GM21423 (cell line): Measurements from ENCODE around the gene DAZAP1.
"Not testable (repeated sequence)": the region's sequence is repeated elsewhere in the genome, so short reads cannot be mapped to it uniquely, and the experiment has no call there.

ENCODE experiments used
- ATAC-seq: cut with Tn5 transposase; IDR thresholded peaks from one replicate; pipeline ENCODE4 v1.9.1; 2021; ENCODE audit warnings: mild to moderate bottlenecking, moderate library complexity; ENCODE audit not compliant: unreplicated experiment

Gene DAZAP1

DNA sequence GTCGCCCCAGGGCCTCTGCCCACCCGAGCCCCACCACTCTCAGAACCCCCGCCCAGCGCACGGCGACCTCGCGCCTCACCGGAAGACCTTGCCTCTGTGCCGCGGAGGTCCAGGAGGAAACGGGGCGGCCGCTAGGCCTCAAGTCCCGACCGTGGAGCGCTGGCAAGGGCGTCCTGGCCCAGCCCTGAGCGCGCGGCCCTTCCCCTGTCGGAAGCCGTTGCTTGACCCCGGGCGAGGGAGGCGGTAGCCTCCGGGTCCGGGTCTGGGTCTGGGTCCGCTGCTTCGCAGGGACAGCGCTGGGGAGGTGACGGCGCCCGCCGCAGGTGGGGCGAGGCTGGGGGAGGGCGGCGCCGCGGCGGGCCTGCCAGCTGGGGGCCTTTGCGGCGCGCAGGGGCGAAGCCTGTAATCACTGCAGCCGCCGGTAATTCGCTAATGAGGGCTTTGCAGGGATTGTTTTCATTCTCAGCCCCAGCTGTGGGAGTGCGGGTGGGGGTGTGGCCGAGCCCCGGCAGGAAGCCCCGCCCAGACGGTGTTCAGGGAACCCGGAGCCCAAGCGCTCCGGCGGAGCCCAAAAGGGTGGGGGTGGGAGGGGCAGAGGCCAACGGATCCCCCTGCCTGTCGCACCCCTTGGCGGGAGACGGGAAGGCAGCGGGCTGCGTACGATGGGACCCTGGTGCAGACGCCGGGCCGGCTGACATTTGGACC lies 63.1 kb downstream of the DAZAP1 start:
- ATAC-seq, result no peak

DNA sequence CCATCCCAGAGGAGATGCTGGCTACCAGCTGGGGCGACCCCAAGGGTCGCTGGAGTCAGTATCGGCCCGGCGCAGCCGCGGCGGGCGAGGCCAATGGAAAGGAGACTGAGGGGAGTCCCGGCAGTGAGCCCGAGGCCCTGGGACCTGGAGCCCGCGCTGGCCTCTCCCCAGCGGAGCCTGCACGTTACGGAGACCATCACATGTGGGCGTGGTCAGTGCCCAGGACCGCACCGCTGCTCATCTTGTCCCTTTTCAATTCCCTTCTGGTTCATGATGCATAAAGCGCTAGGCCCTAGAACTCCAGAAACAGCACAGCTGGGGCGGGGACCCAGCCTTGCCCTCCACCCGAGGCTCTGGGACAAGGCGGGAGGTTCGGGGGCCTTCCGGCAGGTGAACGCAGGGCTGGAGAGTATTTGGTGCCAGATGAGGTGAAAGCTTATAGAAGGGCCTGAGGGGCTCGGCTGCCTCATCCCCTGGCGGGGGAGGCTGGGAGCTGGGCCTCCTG lies 63.7 kb downstream of the DAZAP1 start:
- ATAC-seq, result no peak

DNA sequence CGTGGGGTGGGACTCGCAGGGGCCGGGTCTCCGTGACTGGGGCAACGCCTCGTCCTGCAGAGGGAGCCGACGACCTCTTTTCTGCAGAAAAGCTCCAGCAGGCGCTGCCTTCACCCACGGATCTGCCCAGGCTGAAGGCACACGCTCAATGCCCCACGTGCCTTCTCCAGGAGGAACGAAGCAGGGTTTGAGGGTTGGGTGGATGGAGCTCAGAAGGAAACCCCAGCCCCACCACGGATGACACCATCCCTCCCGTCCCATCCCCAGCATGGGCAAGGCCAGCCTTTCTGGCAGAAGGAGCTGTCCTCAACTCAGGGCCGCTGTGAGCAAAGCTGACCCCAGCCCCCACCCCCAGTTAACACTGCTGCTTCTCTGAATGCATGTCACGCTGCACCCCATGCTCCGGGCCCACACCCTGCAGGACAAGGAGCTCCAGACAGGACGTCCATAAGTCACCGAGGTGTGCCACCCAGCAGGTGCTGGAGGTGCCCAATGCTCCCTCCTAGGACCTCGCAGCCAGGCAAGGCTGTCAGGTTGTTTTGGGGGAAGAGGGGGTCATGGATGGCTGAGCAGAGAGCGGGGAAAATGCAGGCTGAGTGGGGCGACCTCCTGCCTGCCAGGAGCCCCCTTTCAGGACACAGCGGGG lies 64.3 kb downstream of the DAZAP1 start:
- ATAC-seq, result no peak

DNA sequence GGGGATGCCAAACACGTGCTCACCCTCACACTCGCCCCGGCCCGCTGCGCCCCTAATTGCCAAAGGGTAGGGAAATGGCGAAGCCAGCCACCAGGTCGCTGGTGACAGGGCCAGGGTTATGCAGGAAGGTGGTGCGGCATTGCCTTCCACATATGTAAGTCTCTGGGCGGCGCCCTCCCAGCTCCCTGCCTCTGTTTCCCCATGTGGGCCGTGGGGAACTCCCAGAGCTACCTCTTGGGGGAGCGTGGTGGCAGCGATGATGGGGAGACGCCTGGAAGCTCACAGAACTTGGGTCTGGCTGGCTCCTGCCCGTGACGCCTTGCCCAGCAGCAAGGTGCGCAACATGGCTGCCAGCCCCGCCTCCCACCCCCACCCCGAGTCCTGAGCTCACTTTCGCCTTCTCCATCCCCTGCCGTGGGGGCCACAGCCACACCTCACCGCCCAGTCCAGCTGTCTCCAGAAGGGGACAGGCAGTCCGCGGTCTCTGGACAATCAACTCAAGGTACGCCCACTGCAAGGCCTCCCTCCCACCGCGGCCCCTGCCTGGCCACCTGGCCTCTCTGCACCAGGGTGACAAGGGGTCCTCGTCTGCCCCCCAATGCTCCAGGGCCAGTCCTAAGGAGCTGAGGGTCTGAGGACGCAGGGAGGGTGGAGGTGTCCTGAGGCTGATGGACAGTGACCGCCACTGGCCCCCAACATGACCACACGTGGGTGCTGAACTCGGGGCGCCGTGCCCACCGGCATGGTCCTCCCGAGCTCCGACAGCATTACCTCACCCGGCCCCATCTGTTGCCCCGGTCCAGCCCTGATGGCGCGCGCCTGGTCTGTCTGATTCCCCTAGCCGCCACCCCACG lies 65.1 kb downstream of the DAZAP1 start:
- ATAC-seq, result no peak

DNA sequence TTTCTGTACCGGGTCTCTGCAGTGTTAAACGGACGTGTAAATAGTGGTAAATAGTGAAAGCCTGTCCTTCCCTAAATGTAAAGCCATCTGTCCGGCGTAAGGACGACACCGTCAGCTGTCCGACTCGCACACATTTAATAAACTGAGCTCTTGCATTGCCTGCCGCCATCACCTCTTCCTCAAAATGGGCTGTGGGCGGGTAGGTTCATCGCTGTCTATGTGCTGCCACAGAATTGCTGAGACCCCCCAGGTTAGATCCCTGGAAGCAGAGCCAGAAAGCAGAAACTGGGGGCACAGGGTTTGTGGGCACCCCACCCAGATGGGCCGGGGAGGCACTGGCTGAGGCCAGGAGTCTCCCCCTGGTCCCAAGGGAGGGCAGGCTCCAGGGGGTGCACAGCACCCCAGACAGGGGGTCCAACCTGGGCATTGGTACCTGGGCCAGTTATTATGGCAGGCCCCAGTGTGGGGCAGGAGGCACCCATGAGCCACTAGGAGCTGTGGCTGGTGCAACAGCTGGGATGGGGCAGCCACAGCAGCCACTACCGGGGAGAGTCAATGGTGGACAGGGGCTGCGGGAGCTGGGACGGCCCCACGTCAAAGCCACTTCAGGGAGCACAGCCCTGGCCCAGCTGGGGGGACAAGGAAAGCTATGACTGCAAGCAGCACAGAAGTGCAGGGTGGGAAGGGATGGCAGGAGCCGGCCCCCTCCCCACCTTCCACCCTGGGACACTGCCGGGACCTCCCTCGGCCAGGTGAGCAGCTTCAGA lies 65.9 kb downstream of the DAZAP1 start:
- ATAC-seq, result no peak

DNA sequence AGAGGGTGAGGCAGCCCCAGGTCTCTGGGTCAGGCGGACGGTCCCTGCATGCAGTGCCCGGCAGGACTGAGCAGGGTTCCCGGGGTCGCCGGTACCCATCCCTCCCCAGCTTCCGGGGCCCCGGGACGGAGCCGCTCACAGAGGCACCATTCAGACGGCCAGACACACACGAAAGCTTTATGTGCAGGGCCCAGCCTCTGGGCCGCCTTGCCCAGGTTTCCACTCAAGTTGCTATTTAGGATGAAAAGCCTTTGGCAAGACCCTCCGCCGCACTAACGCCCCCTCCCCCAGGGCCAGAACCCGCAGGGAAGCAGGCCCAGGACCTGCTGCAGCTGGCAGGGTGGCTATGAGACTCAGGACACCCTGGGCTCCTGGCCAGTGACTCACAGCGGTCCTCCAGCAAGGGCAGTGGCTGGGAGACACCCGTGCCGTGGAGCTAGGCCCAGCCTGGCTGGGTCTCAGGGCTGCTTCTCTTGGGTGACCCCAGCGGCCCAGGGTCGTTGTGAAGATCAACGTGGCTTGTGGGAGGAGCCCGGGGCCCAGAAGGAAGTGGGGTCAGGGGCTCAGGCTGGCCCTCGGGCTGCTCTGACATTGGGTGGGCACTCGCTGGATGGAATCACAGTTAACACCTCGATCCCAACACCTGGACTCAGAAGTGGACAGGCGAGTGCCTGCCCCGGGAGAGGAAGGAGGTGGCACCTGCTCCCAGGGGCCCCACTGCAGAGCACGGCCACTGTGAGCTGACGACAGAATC lies 66.8 kb downstream of the DAZAP1 start:
- ATAC-seq, result no peak

DNA sequence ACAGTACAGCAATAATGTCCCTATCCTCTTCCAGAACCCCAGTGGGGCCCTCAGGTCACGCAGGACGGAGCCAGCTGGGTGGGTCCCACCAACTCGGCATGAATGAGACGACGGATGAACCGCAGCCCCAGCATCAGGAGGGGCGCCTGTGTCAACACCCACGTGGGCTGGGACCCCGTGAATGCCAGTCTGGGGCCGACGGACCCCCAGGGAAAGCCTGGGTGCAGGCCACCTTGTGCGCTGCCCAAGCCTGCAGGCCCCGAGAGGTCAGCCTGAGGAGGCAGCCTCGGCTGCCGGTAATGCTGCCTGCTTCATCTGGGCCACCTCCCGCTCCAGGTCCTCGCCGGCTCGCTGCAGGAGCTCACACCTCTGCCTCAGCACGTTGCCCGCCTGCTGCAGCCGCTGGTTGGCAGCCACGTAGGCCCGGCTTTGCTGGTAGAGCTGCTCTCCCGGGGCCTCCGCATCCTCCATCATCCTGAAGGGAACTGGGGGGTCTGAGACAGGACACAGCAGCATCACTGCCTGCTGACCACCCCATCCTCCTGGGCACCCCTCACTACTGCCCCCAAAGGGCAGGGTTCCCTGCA lies 67.5 kb downstream of the DAZAP1 start:
- ATAC-seq, result no peak

DNA sequence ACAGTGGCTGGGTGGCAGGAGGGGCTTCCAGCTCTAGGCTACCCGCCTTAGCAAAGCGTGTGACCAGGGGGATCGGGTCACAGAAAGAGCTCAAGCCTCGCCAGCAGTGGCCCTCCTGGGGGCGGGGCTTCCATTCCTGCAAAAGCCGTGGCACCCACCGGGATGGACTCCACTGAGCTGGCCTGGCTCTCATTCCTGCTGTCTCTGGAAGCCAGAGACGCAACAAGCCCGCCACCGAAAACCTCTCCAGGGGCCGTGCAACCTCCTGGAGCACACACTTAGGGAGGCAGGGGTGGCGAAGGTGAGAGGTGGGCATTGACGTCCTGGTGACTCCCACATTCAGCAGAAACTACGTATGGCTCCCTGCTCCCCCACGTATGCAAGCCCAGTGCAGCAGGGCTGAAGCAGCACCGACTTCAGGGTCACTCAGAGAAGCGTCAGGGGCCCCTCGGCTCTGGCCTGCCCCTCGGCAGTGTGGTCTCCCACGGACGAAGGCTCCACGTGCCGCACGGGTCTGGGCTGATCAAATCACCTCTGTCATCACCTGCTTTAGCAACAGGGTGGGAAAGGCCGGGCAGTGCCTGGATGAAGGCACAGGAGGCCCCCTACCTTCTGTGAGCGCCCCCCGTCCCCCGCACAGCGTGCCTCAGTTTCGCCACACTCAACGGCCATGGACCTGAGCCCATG lies 68.5 kb downstream of the DAZAP1 start:
- no peak for ATAC-seq

DNA sequence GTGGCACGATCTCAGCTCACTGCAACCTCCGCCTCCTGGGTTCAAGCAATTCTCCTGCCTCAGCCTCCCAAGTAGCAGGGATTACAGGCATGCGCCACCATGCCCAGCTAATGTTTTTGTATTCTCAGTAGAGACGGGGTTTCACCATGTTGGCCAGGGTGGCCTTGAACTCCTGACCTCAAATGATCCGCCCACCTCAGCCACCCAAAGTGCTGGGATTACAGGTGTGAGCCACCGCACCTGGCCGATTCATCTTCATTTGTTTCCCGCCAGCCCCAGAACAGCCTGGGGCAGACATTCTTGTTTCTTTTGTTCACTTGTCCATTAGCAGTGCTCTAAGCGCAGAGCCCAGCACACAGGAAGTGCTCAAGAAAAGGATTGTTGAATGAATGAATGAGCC lies 69.7 kb downstream of the DAZAP1 start:
- ATAC-seq, result not testable (repeated sequence)

DNA sequence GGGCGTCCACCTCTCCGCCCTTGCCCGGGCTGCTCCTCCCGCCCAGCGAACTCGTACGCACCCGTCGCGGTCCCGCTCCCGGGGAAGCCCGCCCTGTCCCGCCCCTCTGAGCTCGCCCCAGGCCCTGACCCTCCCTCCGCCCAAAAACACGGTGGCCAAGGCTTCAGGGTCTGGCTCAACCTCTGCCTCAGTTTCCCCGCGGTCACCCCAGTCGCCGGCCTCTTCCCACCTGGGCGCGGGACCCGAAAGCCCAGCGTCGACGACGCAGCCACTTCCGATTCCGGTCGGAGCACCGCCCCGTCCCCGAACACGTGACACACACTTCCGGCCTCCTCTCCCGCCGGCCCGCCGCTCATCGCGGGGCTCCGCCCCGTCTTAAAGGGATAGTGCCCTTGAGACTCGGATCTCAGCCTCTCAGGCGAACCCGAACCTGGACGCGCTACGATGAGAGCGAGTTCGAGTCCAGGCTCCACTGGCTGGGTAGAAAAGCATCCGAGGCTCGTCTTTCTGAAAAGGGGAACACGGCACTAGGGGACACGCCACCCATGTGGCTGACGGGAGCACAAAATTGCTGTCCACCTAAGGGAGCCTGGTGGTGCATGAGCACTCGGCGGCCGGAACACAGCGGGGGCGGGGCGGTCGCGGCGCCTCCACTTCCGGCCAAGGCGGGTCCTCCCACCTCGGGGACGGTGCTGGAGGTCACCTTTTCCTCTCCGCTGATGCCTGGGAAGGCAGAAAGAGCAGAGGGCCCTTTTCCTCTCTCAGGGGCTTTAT lies 71.7 kb downstream of the DAZAP1 start, which contains the start of gene C19orf25:
TSS of gene C19orf25 (minus strand) at position 282 of the 774 bp plus-strand sequence. CDS start 312 bp downstream, outside the sequence.
- ATAC-seq, result peak; percentile 87

DNA sequence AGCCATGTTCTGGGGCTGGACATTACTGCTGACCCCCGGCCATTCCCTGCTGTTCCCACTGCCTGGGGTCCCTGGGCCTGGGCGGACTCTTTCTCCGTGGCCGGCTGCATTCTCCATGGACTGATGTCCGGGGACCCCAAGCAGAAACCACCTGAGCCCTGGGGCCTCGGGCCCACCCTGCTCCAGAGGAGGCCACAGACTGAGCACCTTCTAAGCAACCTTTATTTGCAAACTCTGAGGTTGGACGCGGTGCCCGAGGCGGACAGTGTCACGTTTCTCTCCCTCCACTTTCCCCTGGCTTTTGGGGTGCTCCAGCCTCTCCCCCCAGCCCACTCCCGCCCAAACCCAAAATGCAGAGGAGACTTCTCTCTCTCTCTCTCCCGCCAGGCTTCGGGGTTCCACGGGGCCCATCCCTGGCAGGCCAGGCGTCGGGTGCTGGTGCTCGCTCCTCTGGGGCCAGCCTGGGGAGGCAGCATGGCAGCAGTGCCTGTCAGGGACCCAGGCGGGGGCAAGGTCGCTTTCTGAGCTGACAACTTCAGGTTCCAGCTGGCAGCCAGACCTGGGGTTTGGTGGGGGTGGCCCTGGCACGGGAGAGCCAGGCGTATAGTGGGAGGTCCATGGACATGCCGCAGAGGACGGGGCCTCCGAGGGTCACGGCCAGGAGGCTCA lies 74.0 kb downstream of the DAZAP1 start:
- ATAC-seq, result no peak

DNA sequence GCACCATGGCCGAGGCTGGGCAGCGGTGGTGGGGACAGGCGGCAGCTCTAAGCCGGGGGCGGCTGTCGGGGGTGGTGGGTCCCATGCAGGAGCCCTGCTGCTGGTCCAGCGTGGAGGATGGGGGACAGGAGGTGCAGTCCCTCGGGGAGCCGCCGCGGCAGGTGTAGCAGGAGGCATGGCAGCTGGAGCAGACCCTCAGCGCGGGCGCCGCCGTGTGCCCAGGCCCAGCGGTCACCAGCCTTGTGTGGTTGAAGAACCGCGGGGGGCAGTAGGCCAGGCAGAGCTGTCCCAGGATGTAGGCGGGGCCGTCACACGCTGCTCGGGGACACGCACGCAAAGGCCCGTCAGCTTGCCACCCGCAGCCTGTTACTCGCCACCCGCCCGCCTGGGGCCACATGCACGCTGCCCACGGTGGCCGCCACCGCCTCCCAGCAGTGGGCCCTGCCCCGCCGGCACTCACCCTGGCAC lies 74.5 kb downstream of the DAZAP1 start:
- ATAC-seq, result no peak

DNA sequence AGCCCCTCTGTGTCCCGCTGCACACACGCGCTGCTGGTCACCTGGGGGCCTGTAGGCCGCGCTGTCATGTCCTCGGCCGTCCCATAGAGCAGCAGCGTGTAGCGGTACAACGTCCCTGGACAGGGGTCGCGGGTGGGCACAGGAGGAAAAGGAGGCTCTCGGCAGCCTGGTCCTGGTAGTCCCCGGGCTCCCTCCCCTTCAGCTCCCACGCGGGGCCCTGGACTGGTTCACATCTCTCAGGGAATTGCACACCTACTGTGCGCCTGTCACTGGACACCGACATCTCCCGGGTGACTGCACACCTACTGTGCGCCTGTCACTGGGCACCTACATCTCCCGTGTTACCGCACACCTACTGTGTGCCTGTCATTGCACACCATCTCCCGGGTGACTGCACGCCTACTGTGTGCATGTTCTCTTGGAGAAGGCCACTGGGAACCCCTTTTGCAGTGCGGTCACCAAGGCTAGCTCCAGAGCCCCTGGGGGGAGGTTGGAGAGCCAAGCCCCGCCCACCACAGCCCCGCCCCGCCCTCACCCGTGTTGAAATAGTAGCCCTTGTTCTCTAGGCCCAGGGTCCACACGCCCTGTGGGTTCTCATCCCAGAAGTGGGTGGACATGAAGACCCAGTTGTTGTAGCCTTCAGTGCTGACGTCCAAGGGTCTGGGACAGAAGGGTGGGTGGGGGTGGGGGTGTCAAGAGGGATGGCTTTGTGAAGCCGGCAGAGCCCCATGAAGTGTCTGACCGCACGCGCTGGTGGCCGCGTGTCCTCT lies 75.2 kb downstream of the DAZAP1 start:
- ATAC-seq, result no peak

DNA sequence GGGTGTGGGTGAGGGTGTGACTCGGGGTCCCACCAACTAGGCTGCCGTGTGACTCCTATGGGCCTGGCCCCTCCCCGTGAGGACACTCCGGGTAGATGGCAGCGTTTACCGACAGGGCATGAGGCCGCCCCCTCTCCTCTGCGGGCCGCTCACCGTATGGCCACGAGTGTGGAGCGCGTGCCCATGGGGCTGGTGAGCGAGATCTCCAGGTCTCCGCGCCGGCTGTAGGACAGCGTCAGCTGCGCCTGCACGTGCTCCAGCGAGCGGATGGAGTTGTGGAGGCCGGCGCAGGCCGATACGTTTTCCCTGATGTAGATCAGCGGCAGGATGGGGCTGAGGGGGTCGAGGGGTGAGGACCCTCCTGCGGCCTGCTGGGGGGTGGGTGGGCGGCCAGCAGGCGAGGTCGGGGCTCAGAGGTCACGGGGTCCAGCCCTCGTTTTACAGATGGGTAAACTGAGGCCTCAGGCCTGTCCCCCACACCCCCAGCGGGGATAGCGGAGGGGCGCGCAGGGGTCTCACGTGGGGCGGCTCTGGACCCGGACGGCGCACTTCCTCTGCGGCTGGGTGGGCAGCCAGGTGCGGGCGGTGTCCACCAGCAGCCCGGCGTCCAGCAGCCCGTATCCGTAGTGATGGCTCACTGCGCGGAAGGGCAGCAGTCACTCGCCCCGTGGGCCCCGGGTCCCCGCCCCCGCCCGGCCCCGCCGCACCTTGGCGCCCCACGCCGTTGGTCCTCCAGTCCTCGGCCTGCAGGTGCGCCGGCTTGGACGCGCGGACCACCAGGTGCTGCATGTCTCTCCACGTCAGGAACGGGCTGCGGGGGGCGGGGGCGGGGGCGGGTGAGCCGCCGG lies 76.0 kb downstream of the DAZAP1 start:
- ATAC-seq, result no peak

DNA sequence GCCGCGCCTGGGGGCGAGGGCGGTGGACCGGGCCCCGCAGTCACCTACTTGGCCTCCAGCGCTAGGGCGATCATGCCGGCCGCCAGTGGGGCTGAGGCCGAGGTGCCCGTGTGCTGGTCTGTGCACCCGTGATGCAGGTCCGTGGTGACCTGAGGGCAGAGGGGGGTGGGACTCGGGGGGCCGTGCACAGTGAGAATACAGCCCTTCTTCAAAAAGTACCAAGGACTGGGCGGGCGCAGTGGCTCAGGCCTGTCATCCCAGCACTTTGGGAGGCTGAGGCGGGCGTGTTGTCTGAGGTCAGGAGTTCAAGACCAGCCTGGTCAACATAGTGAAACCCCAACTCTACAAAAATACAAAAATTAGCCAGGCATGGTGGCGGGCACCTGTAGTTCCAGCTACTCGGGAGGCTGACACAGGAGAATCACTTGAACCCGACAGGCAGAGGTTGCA lies 76.6 kb downstream of the DAZAP1 start:
- ATAC-seq, result no peak
